IMR-90 (cell line): ENCODE results near the gene COL1A1. TPM values are rescaled to one million over a fixed set of nuclear protein-coding genes. Genes with fewer than 3 reads are reported as not detected.

Source experiments
- ATAC-seq: fragments of 200-7000 bp; cut with Tn5 transposase; 2 replicates; pipeline ENCODE4 v1.9.1; 2020; ENCODE audit warnings: low read depth, mild to moderate bottlenecking, moderate library complexity
- BruUV-seq: library from RNA; stranded (reverse); fragments of 400-500 nt; replicated peaks from 2 replicates; lab custom pipeline; 2021; lab: Mats Ljungman, UMichigan
- CTCF ChIA-PET: fragments of 300-600 bp; formaldehyde crosslinking; extraction: SDS; loops from one replicate; lab custom pipeline; 2021; ENCODE audit warnings: antibody characterized with exemption; lab: Yijun Ruan, JAX
- POLR2A ChIA-PET: fragments of 300-600 bp; sonication (Branson Sonifier 250); formaldehyde crosslinking; loops from one replicate; lab custom pipeline; 2022; ENCODE audit warnings: antibody characterized with exemption; ENCODE audit not compliant: unreplicated experiment; lab: Charles Lee
- DNase-seq: peaks from one replicate; pipeline ENCODE4 v3.0.0; 2013
- H2AFZ ChIP-seq: replicated peaks from 2 replicates; pipeline ENCODE3; 2013; ENCODE audit warnings: low read length, mild to moderate bottlenecking; ENCODE audit not compliant: poor library complexity
- H2AK5ac ChIP-seq: 2 replicates; pipeline ENCODE4 v1.6.1; 2013; ENCODE audit warnings: low read depth, low read length, inconsistent platforms
- H2AK9ac ChIP-seq: replicated peaks from 2 replicates; pipeline ENCODE3; 2013; ENCODE audit warnings: mild to moderate bottlenecking, low read depth, low read length, moderate library complexity; ENCODE audit not compliant: poor library complexity
- H2BK120ac ChIP-seq: 2 replicates; pipeline ENCODE4 v1.6.1; 2013; ENCODE audit warnings: low read depth, low read length, inconsistent platforms
- H2BK15ac ChIP-seq: 3 replicates; pipeline ENCODE4 v1.6.1; 2013; ENCODE audit warnings: low read depth, low read length, inconsistent platforms
- H2BK20ac ChIP-seq: 2 replicates; pipeline ENCODE4 v1.6.1; 2013; ENCODE audit warnings: low read depth, mild to moderate bottlenecking, inconsistent platforms, low read length, moderate library complexity
- H2BK5ac ChIP-seq: 2 replicates; pipeline ENCODE4 v1.6.1; 2013; ENCODE audit warnings: mild to moderate bottlenecking, low read depth, low read length, inconsistent platforms; ENCODE audit not compliant: poor library complexity, severe bottlenecking
- H3K14ac ChIP-seq: replicated peaks from 2 replicates; pipeline ENCODE4 v1.6.1; 2013; ENCODE audit warnings: low read depth, low read length, inconsistent platforms
- H3K18ac ChIP-seq: 2 replicates; pipeline ENCODE4 v1.6.1; 2013; ENCODE audit warnings: low read depth, low read length, control low read depth
- H3K23ac ChIP-seq: 2 replicates; pipeline ENCODE4 v1.6.1; 2013; ENCODE audit warnings: low read depth, low read length, inconsistent platforms
- H3K27ac ChIP-seq: 2 replicates; pipeline ENCODE4 v1.5.1; 2013; ENCODE audit warnings: mild to moderate bottlenecking, control low read depth, low read length; ENCODE audit not compliant: insufficient read depth
- H3K27me3 ChIP-seq: 2 replicates; pipeline ENCODE4 v1.6.1; 2013; ENCODE audit warnings: low read length; ENCODE audit not compliant: control insufficient read depth, insufficient read depth
- H3K36me3 ChIP-seq: 2 replicates; pipeline ENCODE4 v1.6.1; 2013; ENCODE audit warnings: low read length, mixed read lengths; ENCODE audit not compliant: control insufficient read depth, insufficient read depth
- H3K4ac ChIP-seq: 2 replicates; pipeline ENCODE4 v1.6.1; 2013; ENCODE audit warnings: low read depth, low read length, inconsistent platforms
- H3K4me1 ChIP-seq: 2 replicates; pipeline ENCODE4 v1.6.1; 2013; ENCODE audit warnings: low read length, mixed read lengths; ENCODE audit not compliant: control insufficient read depth, insufficient read depth
- H3K4me2 ChIP-seq: 2 replicates; pipeline ENCODE4 v1.6.1; 2013; ENCODE audit warnings: low read depth, mild to moderate bottlenecking, control low read depth, low read length, moderate library complexity
- H3K4me3 ChIP-seq: 2 replicates; pipeline ENCODE4 v1.5.1; 2013; ENCODE audit warnings: low read depth, mild to moderate bottlenecking, control low read depth, low read length, moderate library complexity; ENCODE audit not compliant: insufficient read depth
- H3K56ac ChIP-seq: 2 replicates; pipeline ENCODE4 v1.6.1; 2013; ENCODE audit warnings: low read length, inconsistent platforms; ENCODE audit not compliant: insufficient read depth; ENCODE audit errors: extremely low read depth
- H3K79me1 ChIP-seq, 2 experiments: 2 replicates each; pipeline ENCODE4 v1.6.1; 2013; ENCODE audit warnings: low read length in 2 of 2, inconsistent platforms in 1 of 2, low read depth in 1 of 2
- H3K9ac ChIP-seq: 2 replicates; pipeline ENCODE4 v1.6.1; 2013; ENCODE audit warnings: low read depth, low read length, control low read depth
- H3K9me1 ChIP-seq: 2 replicates; pipeline ENCODE4 v1.6.1; 2013; ENCODE audit warnings: low read length, inconsistent platforms; ENCODE audit not compliant: insufficient read depth
- H3K9me3 ChIP-seq: 2 replicates; pipeline ENCODE4 v1.6.1; 2013; ENCODE audit warnings: low read length; ENCODE audit not compliant: control insufficient read depth, insufficient read depth
- H4K20me1 ChIP-seq: 2 replicates; pipeline ENCODE4 v1.6.1; 2013; ENCODE audit warnings: low read length, inconsistent platforms; ENCODE audit not compliant: insufficient read depth
- H4K5ac ChIP-seq: 2 replicates; pipeline ENCODE4 v1.6.1; 2013; ENCODE audit warnings: mild to moderate bottlenecking, low read depth, low read length, control low read depth
- H4K8ac ChIP-seq, 2 experiments: 2 replicates each; pipeline ENCODE4 v1.6.1; 2013; ENCODE audit warnings: low read depth in 2 of 2, low read length in 2 of 2, control low read depth in 1 of 2, inconsistent platforms in 1 of 2
- H4K91ac ChIP-seq: 2 replicates; pipeline ENCODE4 v1.6.1; 2013; ENCODE audit warnings: low read depth, low read length, inconsistent platforms; ENCODE audit not compliant: insufficient read depth
- MAZ ChIP-seq: IDR thresholded peaks from 2 replicates; pipeline ENCODE4 v1.6.1; 2012; ENCODE audit warnings: low read depth, mild to moderate bottlenecking, low read length, improper control_type of control experiment, moderate library complexity, borderline replicate concordance
- RCOR1 ChIP-seq: IDR thresholded peaks from 2 replicates; pipeline ENCODE4 v1.6.1; 2012; ENCODE audit warnings: mild to moderate bottlenecking, low read length, improper control_type of control experiment; ENCODE audit not compliant: insufficient replicate concordance
- WGBS, 2 experiments: methylation state at CpG; one replicate each; pipeline versions ENCODE4 v1.1.5 to v1.1.7; 2013; ENCODE audit warnings: missing lambda C conversion rate in 2 of 2; ENCODE audit not compliant: insufficient read length in 1 of 2; ENCODE audit errors: extremely low coverage in 2 of 2; 5-methylcytosine and 5-hydroxymethylcytosine counted together
- dilution Hi-C: fragments of 300-500 bp; cut with HindIII; formaldehyde crosslinking; loops from one replicate; pipeline ENCODE4 v1.14.3; 2018; ENCODE audit warnings: low sequenced_read_pairs; ENCODE audit not compliant: unreplicated experiment
- in situ Hi-C: fragments of 300-500 bp; cut with MboI; formaldehyde crosslinking; loops from 3 replicates; pipeline ENCODE4 v1.14.3; 2019; ENCODE audit warnings: low sequenced_read_pairs, inconsistent platforms, mixed read lengths
- intact Hi-C: fragments of 100-400 bp; cut with micrococcal nuclease; formaldehyde crosslinking; loops from 2 replicates; pipeline ENCODE4 v1.10.0; 2022
- polyA plus RNA-seq, 3 experiments: library from polyadenylated mRNA; depleted of rRNA; stranded (reverse); fragments of >200 nt; gene quantifications; 2 replicates each; pipeline ENCODE4 v1.2.3, GENCODE V29; 2012; ENCODE audit warnings: low replicate concordance in 1 of 3
- total RNA-seq: library from RNA; depleted of rRNA; stranded (reverse); fragments of >200 nt; gene quantifications from 2 replicates; pipeline ENCODE4 v1.2.3, GENCODE V29; 2012

COL1A1 gene
- total and polyA plus RNA-seq, 2 of the 4 experiments (the other 2 are of a cell fraction), result 2,180 to 4,350 TPM

DNA sequence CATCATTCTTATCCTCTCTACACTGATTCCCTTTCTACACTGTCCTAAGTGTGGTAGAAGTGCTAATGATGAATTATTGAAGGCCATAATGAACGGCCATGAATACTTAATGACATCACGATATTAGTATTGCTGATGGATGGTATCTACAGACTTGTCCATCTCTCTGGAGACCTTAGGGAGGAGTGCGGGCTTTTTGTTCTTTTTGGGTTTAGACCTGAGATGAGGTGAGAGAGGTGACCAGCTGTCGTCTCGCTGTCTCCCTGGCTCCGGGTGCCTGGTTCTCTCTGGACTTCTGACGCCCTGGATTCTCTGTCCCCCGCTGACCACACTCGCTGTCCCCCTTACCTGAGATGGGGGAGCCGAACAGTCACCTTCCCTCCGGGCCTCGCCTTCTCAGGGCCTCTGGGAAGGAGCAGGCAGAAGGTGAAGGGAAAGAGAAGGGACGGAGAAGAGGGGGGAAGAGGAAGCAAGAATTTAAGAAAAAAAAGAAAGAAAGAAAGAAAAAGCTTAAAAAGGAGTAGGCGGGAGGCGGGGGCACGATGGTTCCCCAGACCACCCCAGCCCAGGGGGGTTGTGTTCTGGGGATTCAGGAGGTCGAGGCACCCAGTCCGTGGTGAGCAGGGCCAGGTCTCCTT is 18.5 kb downstream of the COL1A1 start:
- H3K4me2 ChIP-seq, result no peak overlapping the region
- H2BK5ac ChIP-seq, result peak overlapping the region; percentile 44
- ATAC-seq, result no peak
- no peak overlapping the region for H2BK120ac ChIP-seq
- no peak overlapping the region for H2BK20ac ChIP-seq
- no TSS peak for BruUV-seq
- in situ Hi-C loops, result no loop called here
- no peak overlapping the region for H3K18ac ChIP-seq
- H3K56ac ChIP-seq, result no peak overlapping the region
- peaks cover 7% of the 10 kb centered on the region for H3K4me1 ChIP-seq
- H3K27me3 ChIP-seq, result no peaks in the 10 kb centered on the region
- H4K91ac ChIP-seq, result no peak overlapping the region
- H3K14ac ChIP-seq, result no peak overlapping the region
- intact Hi-C loops, result no loop called here
- H3K23ac ChIP-seq, result no peak overlapping the region
- 100% methylated on average over 2 of the region's 18 CpGs; no CpG with 5 or more reads in 1 of the 2 experiments for WGBS, 2 experiments
- TF ChIP-seq MAZ (0 out of 2 replicates have a peak, but pooled peaks have one; percentile 22), RCOR1 (no peak)
- dilution Hi-C loops, result no loop called here
- H3K36me3 ChIP-seq, result peaks cover 44% of the 10 kb centered on the region
- CTCF ChIA-PET, result no interaction called here
- H4K20me1 ChIP-seq, result peaks cover 87% of the 10 kb centered on the region
- H4K8ac ChIP-seq, result peak overlapping the region in 1 of 2 experiments; percentile 54; a peak in 1 of 4 replicates
- peak overlapping the region; percentile 69 for H2AFZ ChIP-seq
- no peak overlapping the region for H3K4me3 ChIP-seq
- H3K9ac ChIP-seq, result no peak overlapping the region
- 0 out of 2 replicates have a peak overlapping the region, but pooled peaks have one; percentile 37 for H3K4ac ChIP-seq
- H2BK15ac ChIP-seq, result no peak overlapping the region
- POLR2A ChIA-PET, result interaction anchor here (0.6 to 2.0 kb wide), 6 partner anchors 17 to 113 kb away, joined by 3 to 5 read pairs (median 4); partner anchors contain the start of gene TMEM92
- no peak overlapping the region for H2AK5ac ChIP-seq
- H3K27ac ChIP-seq, result peak overlapping the region; percentile 70
- no peak overlapping the region for H4K5ac ChIP-seq
- H3K9me3 ChIP-seq, result no peaks in the 10 kb centered on the region
- DNase-seq, result peak; percentile 50
- peaks cover 12% of the 10 kb centered on the region; the same call in 1 of the 2 replicates for H3K9me1 ChIP-seq
- peak overlapping the region; percentile 88 for H2AK9ac ChIP-seq
- H3K79me1 ChIP-seq, result peaks cover 0 to 26% of the 10 kb centered on the region in 2 experiments; a peak in 2 of 4 replicates
